Upper lobe of left lung (tissue), 6 donors: Measurements from ENCODE around the gene TSPAN19. TPM values are rescaled to one million over a fixed set of nuclear protein-coding genes. Genes with fewer than 3 reads are reported as not detected.

ENCODE experiments used
- ATAC-seq, 2 donors: fragments of 200-7000 bp; cut with Tn5 transposase; one replicate each; pipeline ENCODE4 v1.9.1; 2022; ENCODE audit warnings: mild to moderate bottlenecking in 2 of 2, moderate library complexity in 2 of 2; ENCODE audit not compliant: low FRiP score in 2 of 2
- DNase-seq, 2 donors: peaks; one replicate each; pipeline ENCODE4 v3.0.0-alpha.2; 2019 to 2020
- H3K27ac ChIP-seq, 4 donors: fragments of 200-600 bp; sonication (generic); one replicate each; pipeline ENCODE4 v1.5.1; 2016 to 2019
- H3K27me3 ChIP-seq, 4 donors: fragments of 200-600 bp; sonication (generic); one replicate each; pipeline ENCODE4 v1.5.1; 2017 to 2019
- H3K36me3 ChIP-seq, 4 donors: fragments of 200-600 bp; sonication (generic); one replicate each; pipeline ENCODE4 v1.5.1; 2016 to 2019
- H3K4me1 ChIP-seq, 4 donors: fragments of 200-600 bp; sonication (generic); one replicate each; pipeline ENCODE4 v1.5.1; 2018 to 2019
- H3K4me3 ChIP-seq, 4 donors: fragments of 200-600 bp; sonication (generic); one replicate each; pipeline ENCODE4 v1.5.1; 2017 to 2019; ENCODE audit warnings: mild to moderate bottlenecking in 2 of 4, moderate library complexity in 1 of 4
- H3K9me3 ChIP-seq, 4 donors: fragments of 200-600 bp; sonication (generic); one replicate each; pipeline ENCODE4 v1.5.1; 2018 to 2019
- CTCF ChIP-seq, 6 experiments: fragments of 450-650 bp in 4 of 6; fragments of 200-600 bp in 2 of 6; sonication (generic) in 2 of 6; IDR thresholded peaks; one replicate each; pipeline ENCODE4 v1.5.1; 2016 to 2019; ENCODE audit warnings: antibody characterized with exemption in 6 of 6
- EP300 ChIP-seq, 4 donors: sonication (generic); formaldehyde crosslinking; IDR thresholded peaks; one replicate each; pipeline ENCODE4 v1.5.1; 2017; ENCODE audit warnings: antibody characterized with exemption in 4 of 4, control low read depth in 2 of 4
- POLR2A ChIP-seq, 4 donors: fragments of 450-650 bp; IDR thresholded peaks; one replicate each; pipeline ENCODE4 v1.5.1; 2016 to 2017; ENCODE audit warnings: antibody characterized with exemption in 4 of 4, mild to moderate bottlenecking in 2 of 4
- POLR2AphosphoS5 ChIP-seq, 2 donors: sonication (generic); formaldehyde crosslinking; IDR thresholded peaks; one replicate each; pipeline ENCODE4 v1.5.1; 2017; ENCODE audit warnings: antibody characterized with exemption in 2 of 2
- WGBS, 2 donors: methylation state at CpG; one replicate each; pipeline ENCODE4 v1.1.5; 2017 to 2018; 5-methylcytosine and 5-hydroxymethylcytosine counted together
- total RNA-seq, 6 donors: library from RNA; depleted of rRNA in 4 of 6; stranded (reverse); fragments of >200 nt in 4 of 6; gene quantifications; one replicate each; pipeline versions ENCODE4 v1.1.0 to v1.2.1, GENCODE V29; 2016 to 2021
- donor health status: DM: no; HTN: no; CAD: no; lungs with moderate emphysema.
- donor health status: DM: no; HTN: yes; CAD: no; lungs with severe emphysema.

TSPAN19 gene
- total RNA-seq, 6 donors from 2014 or later = 0.76 to 25.2 (median 12.1) TPM; not detected in 2

DNA sequence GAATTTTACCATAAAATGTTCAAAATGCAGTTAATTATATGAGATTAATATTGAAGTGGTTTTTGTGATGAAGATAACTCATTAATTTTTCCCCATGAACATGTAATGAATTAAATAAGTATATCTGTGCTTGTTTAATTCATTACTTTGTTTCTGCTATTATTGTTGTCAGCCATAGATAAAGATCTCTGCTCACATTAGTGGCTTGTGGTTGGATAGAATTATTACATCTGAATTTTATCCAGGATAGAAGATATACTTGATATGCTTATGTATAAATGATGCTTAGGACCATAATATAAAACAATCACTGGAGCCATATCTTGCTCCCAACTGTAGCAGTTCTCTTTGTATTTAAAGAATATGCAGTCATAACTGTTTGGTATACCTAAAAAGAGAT is 18.5 kb downstream of the TSPAN19 start:
- Histone ChIP-seq H3K4me1 (peaks cover 0 to 3% (median 0%) of the 10 kb centered on the region in 4 donors), H3K4me3 (no peak overlapping the region), H3K27ac (no peak overlapping the region), H3K9me3 (no peaks in the 10 kb centered on the region), H3K27me3 (no peaks in the 10 kb centered on the region), H3K36me3 (no peaks in the 10 kb centered on the region)
- ATAC-seq (no peak), DNase-seq (no peak)
- TF ChIP-seq POLR2AphosphoS5 (IDR thresholded peaks at IDR 0.05) (no peak), EP300 (IDR thresholded peaks at IDR 0.05) (no peak), POLR2A (IDR thresholded peaks at IDR 0.05) (no peak), CTCF (IDR thresholded peaks at IDR 0.05) (no peak)

DNA sequence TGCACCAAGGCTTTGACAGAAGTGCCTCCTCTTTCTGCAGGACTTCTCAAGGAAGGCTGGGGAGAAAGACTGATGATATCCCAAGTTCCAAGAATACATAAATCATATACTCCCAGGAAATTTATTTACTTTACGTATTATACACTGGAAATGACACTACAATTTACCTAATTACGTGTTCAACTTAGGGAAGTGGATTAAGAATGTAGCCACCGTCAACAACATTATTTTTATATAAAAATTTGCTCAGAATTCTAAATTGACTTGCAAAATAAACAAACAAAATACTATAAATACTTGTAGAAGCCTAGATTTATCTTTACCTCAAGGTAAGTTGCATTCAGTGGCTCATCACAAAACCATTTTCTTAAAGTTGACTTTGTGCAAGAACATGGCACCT is 18.9 kb downstream of the TSPAN19 start:
- 65 to 76% methylated on average over 3 of the region's 3 CpGs for WGBS, 2 donors
- no peak for ATAC-seq

GRCh38 chr12:85016413-85016812 is 19.7 kb downstream of the TSPAN19 start:
- peaks cover 0 to 3% (median 0%) of the 10 kb centered on the region in 4 donors for H3K4me1 ChIP-seq
- no peaks in the 10 kb centered on the region for H3K9me3 ChIP-seq
- H3K27me3 ChIP-seq = no peaks in the 10 kb centered on the region
- WGBS, 2 donors = 38 to 84% methylated on average over 1 of the region's 1 CpG
- TF ChIP-seq CTCF (IDR thresholded peaks at IDR 0.05) (no peak), POLR2A (IDR thresholded peaks at IDR 0.05) (no peak), POLR2AphosphoS5 (IDR thresholded peaks at IDR 0.05) (no peak), EP300 (IDR thresholded peaks at IDR 0.05) (no peak)
- H3K27ac ChIP-seq = no peak overlapping the region
- ATAC-seq = peak in 1 of 2 donors; percentile 65
- no peaks in the 10 kb centered on the region for H3K36me3 ChIP-seq
- no peak for DNase-seq
- no peak overlapping the region for H3K4me3 ChIP-seq

More for the DNA sequence above, 18.9 kb downstream of the TSPAN19 start:
- no peak for DNase-seq
- H3K4me3 ChIP-seq = no peak overlapping the region
- no peak for TF ChIP-seq CTCF (IDR thresholded peaks at IDR 0.05)
- TF ChIP-seq POLR2AphosphoS5 (IDR thresholded peaks at IDR 0.05) = no peak
- TF ChIP-seq POLR2A (IDR thresholded peaks at IDR 0.05) = no peak
- no peak for TF ChIP-seq EP300 (IDR thresholded peaks at IDR 0.05)
- no peak overlapping the region for H3K27ac ChIP-seq
- no peaks in the 10 kb centered on the region for H3K36me3 ChIP-seq
- H3K4me1 ChIP-seq = peaks cover 0 to 3% (median 0%) of the 10 kb centered on the region in 4 donors
- no peaks in the 10 kb centered on the region for H3K27me3 ChIP-seq
- H3K9me3 ChIP-seq = no peaks in the 10 kb centered on the region

- WGBS, 2 donors = 57 to 59% methylated on average over 3 to 4 of the region's 4 CpGs
- no peaks in the 10 kb centered on the region for H3K4me1 ChIP-seq
These were observed 28.2 kb downstream of the TSPAN19 start for GRCh38 chr12:85007836-85008235.

More at GRCh38 chr12:85007836-85008235, 28.2 kb downstream of the TSPAN19 start:
- DNase-seq (no peak), ATAC-seq (no peak)
- Histone ChIP-seq H3K9me3 (no peaks in the 10 kb centered on the region), H3K36me3 (no peaks in the 10 kb centered on the region), H3K27me3 (no peaks in the 10 kb centered on the region), H3K27ac (no peak overlapping the region), H3K4me3 (no peak overlapping the region)
- TF ChIP-seq EP300 (IDR thresholded peaks at IDR 0.05) = no peak
- no peak for TF ChIP-seq CTCF (IDR thresholded peaks at IDR 0.05)
- no peak for TF ChIP-seq POLR2AphosphoS5 (IDR thresholded peaks at IDR 0.05)
- no peak for TF ChIP-seq POLR2A (IDR thresholded peaks at IDR 0.05)
